ENCODE measurements around the gene NEURL1. TPM values are rescaled to one million over a fixed set of nuclear protein-coding genes. Genes with fewer than 3 reads are reported as not detected.

The NEURL1 gene
- total and polyA plus RNA-seq, 2 donors (not counting 1 experiment from before 2014, with no cell fraction given), result 0.30 to 0.57 TPM

GRCh38 chr10:103513380-103514060 lies 20.0 kb downstream of the NEURL1 start:
- WGBS (ENCODE audit: insufficient coverage), result 95% methylated on average over 6 of the region's 8 CpGs
- TF ChIP-seq EZH2 (IDR thresholded peaks at IDR 0.05; ENCODE audit: borderline replicate concordance, insufficient read depth, low read depth, low read length, poor library complexity, severe bottlenecking) (no peak), CTCF (IDR thresholded peaks at IDR 0.05) (no peak)
- Histone ChIP-seq H4K20me1 (ENCODE audit: control insufficient read depth, insufficient read depth, low read length, poor library complexity, severe bottlenecking) (no peaks in the 10 kb centered on the region), H3K79me2 (ENCODE audit: control insufficient read depth, insufficient read depth, low read length) (no peaks in the 10 kb centered on the region), H3K9me3 (ENCODE audit: control extremely low read depth in 1 of 3, control insufficient read depth in 2 of 3, insufficient read depth in 1 of 3, low read length in 2 of 3) (no peaks in the 10 kb centered on the region), H3K4me1 (ENCODE audit: control insufficient read depth in 2 of 2, insufficient read depth in 2 of 2, low read length in 2 of 2) (peaks cover 0 to 7% of the 10 kb centered on the region in 2 donors), H3K4me2 (replicated peaks; ENCODE audit: low read depth, low read length, poor library complexity, severe bottlenecking) (no peak overlapping the region), H2AFZ (ENCODE audit: insufficient read depth, low read depth, low read length, poor library complexity, severe bottlenecking) (no peak overlapping the region), H3K36me3 (replicated peaks in 1 of 2; ENCODE audit: control extremely low read depth in 1 of 2, control insufficient read depth in 1 of 2, extremely low read depth in 1 of 2, insufficient read depth in 2 of 2, low read length in 1 of 2) (no peaks in the 10 kb centered on the region), H3K4me3 (ENCODE audit: control extremely low read depth in 1 of 5, extremely low read depth in 1 of 5, insufficient read depth in 1 of 5, low read depth in 2 of 5, low read length in 4 of 5) (no peak overlapping the region), H3K27me3 (replicated peaks in 1 of 4; ENCODE audit: control extremely low read depth in 1 of 4, control insufficient read depth in 3 of 4, insufficient read depth in 4 of 4, low read length in 3 of 4) (no peaks in the 10 kb centered on the region), H3K27ac (ENCODE audit: low read length in 2 of 2) (no peak overlapping the region), H3K9ac (ENCODE audit: low read length) (no peak overlapping the region)
- H3K9me3 Mint-ChIP-seq (ENCODE audit: insufficient read depth), result no peaks in the 10 kb centered on the region
- ChIA-PET CTCF (no interaction called here), POLR2A (no interaction called here)
- intact Hi-C loops (cut with micrococcal nuclease), result no loop called here
- peaks cover 6% of the 10 kb centered on the region for H3K27me3 Mint-ChIP-seq
- ATAC-seq (ENCODE audit: low read depth) (no peak), DNase-seq (no peak)
- no peak overlapping the region for H3K4me3 Mint-ChIP-seq
- peaks cover 8% of the 10 kb centered on the region for H3K4me1 Mint-ChIP-seq
- H3K27ac Mint-ChIP-seq, result no peak overlapping the region

GRCh38 chr10:103514244-103514643 lies 20.7 kb downstream of the NEURL1 start:
- ChIA-PET CTCF (no interaction called here), POLR2A (no interaction called here)
- DNase-seq (no peak), ATAC-seq (ENCODE audit: low read depth) (no peak)
- no peak overlapping the region for H3K27ac Mint-ChIP-seq
- WGBS (ENCODE audit: insufficient coverage), result no CpG with 5 or more reads among the region's 5 CpGs
- no peak overlapping the region for H3K4me3 ChIP-seq (ENCODE audit: control extremely low read depth in 1 of 5, extremely low read depth in 1 of 5, insufficient read depth in 1 of 5, low read depth in 2 of 5, low read length in 4 of 5)
- no peak overlapping the region for H3K9ac ChIP-seq (ENCODE audit: low read length)
- H3K4me1 ChIP-seq (ENCODE audit: control insufficient read depth in 2 of 2, insufficient read depth in 2 of 2, low read length in 2 of 2), result peaks cover 0 to 7% of the 10 kb centered on the region in 2 donors
- H2AFZ ChIP-seq (ENCODE audit: insufficient read depth, low read depth, low read length, poor library complexity, severe bottlenecking), result no peak overlapping the region
- H3K79me2 ChIP-seq (ENCODE audit: control insufficient read depth, insufficient read depth, low read length), result no peaks in the 10 kb centered on the region
- H3K27me3 Mint-ChIP-seq, result peaks cover 5% of the 10 kb centered on the region
- H3K27me3 ChIP-seq (replicated peaks in 1 of 4; ENCODE audit: control extremely low read depth in 1 of 4, control insufficient read depth in 3 of 4, insufficient read depth in 4 of 4, low read length in 3 of 4), result no peaks in the 10 kb centered on the region
- H3K4me2 ChIP-seq (replicated peaks; ENCODE audit: low read depth, low read length, poor library complexity, severe bottlenecking), result no peak overlapping the region
- no peaks in the 10 kb centered on the region for H3K9me3 ChIP-seq (ENCODE audit: control extremely low read depth in 1 of 3, control insufficient read depth in 2 of 3, insufficient read depth in 1 of 3, low read length in 2 of 3)
- no peak overlapping the region for H3K4me3 Mint-ChIP-seq
- H3K4me1 Mint-ChIP-seq, result peaks cover 8% of the 10 kb centered on the region
- no peaks in the 10 kb centered on the region for H3K36me3 ChIP-seq (replicated peaks in 1 of 2; ENCODE audit: control extremely low read depth in 1 of 2, control insufficient read depth in 1 of 2, extremely low read depth in 1 of 2, insufficient read depth in 2 of 2, low read length in 1 of 2)
- no peak overlapping the region for H3K27ac ChIP-seq (ENCODE audit: low read length in 2 of 2)
- intact Hi-C loops (cut with micrococcal nuclease), result no loop called here
- H3K9me3 Mint-ChIP-seq (ENCODE audit: insufficient read depth), result no peaks in the 10 kb centered on the region
- TF ChIP-seq CTCF (IDR thresholded peaks at IDR 0.05) (no peak), EZH2 (IDR thresholded peaks at IDR 0.05; ENCODE audit: borderline replicate concordance, insufficient read depth, low read depth, low read length, poor library complexity, severe bottlenecking) (no peak)
- H4K20me1 ChIP-seq (ENCODE audit: control insufficient read depth, insufficient read depth, low read length, poor library complexity, severe bottlenecking), result no peaks in the 10 kb centered on the region
